ENCODE results near the gene GADL1.
A peak's percentile ranks its signal among the peaks of the same experiment; 100 is the strongest.

Gene GADL1

GRCh38 chr3:30811151-30811795 is 83.2 kb downstream of the GADL1 start:
- DNase-seq (ENCODE audit: low read depth), result peak; percentile 32

- no peak for DNase-seq (ENCODE audit: low read depth)
These were observed 83.8 kb downstream of the GADL1 start for GRCh38 chr3:30810625-30811024.

GRCh38 chr3:30805695-30806094 is 88.8 kb downstream of the GADL1 start:
- DNase-seq (ENCODE audit: low read depth), result no peak

GRCh38 chr3:30804984-30805383 is 89.5 kb downstream of the GADL1 start:
- DNase-seq (ENCODE audit: low read depth), result no peak

- no peak for DNase-seq (ENCODE audit: low read depth)
These were observed 99.3 kb downstream of the GADL1 start for GRCh38 chr3:30795176-30795575.

- no peak for DNase-seq (ENCODE audit: low read depth)
These were observed 100.7 kb downstream of the GADL1 start for GRCh38 chr3:30793740-30794139.

- no peak for DNase-seq (ENCODE audit: low read depth)
These were observed 104.3 kb downstream of the GADL1 start for GRCh38 chr3:30790150-30790549.

- DNase-seq (ENCODE audit: low read depth), result no peak
These were observed 108.1 kb downstream of the GADL1 start for GRCh38 chr3:30786365-30786764.

- DNase-seq (ENCODE audit: low read depth), result peak; percentile 5
These were observed 114.7 kb downstream of the GADL1 start for GRCh38 chr3:30779686-30780287.

GRCh38 chr3:30778933-30779332 is 115.5 kb downstream of the GADL1 start:
- no peak for DNase-seq (ENCODE audit: low read depth)

GRCh38 chr3:30777426-30778113 is 116.9 kb downstream of the GADL1 start:
- no peak for DNase-seq (ENCODE audit: low read depth)

- no peak for DNase-seq (ENCODE audit: low read depth)
These were observed 118.2 kb downstream of the GADL1 start for GRCh38 chr3:30776186-30776815.

- DNase-seq (ENCODE audit: low read depth), result no peak
These were observed 119.4 kb downstream of the GADL1 start for GRCh38 chr3:30775040-30775439.

- no peak for DNase-seq (ENCODE audit: low read depth)
These were observed 120.4 kb downstream of the GADL1 start for GRCh38 chr3:30774062-30774461.

- peak; percentile 72 for DNase-seq (ENCODE audit: low read depth)
These were observed 124.1 kb downstream of the GADL1 start for GRCh38 chr3:30770387-30770786.

- peak; percentile 40 for DNase-seq (ENCODE audit: low read depth)
These were observed 125.5 kb downstream of the GADL1 start for GRCh38 chr3:30768703-30769550.

GRCh38 chr3:30768046-30768445 is 126.4 kb downstream of the GADL1 start:
- no peak for DNase-seq (ENCODE audit: low read depth)

GRCh38 chr3:30766522-30766921 is 127.9 kb downstream of the GADL1 start:
- no peak for DNase-seq (ENCODE audit: low read depth)

- DNase-seq (ENCODE audit: low read depth), result no peak
These were observed 129.6 kb downstream of the GADL1 start for GRCh38 chr3:30764891-30765290.

- DNase-seq (ENCODE audit: low read depth), result no peak
These were observed 130.2 kb downstream of the GADL1 start for GRCh38 chr3:30764281-30764680.

- no peak for DNase-seq (ENCODE audit: low read depth)
These were observed 133.1 kb downstream of the GADL1 start for GRCh38 chr3:30761374-30761773.

- no peak for DNase-seq (ENCODE audit: low read depth)
These were observed 133.7 kb downstream of the GADL1 start for GRCh38 chr3:30760737-30761136.

All from fibroblast of gingiva (primary cell).